WTC11 (cell line): Measurements from ENCODE around the gene ATP9A. TPM values are rescaled to one million over a fixed set of nuclear protein-coding genes. Genes with fewer than 3 reads are reported as not detected.

ENCODE experiments used
- ATAC-seq: fragments of 200-7000 bp; cut with Tn5 transposase; 2 replicates; pipeline ENCODE4 v1.10.0; 2021; ENCODE audit warnings: mild to moderate bottlenecking, moderate library complexity
- CTCF ChIA-PET: fragments of 300-600 bp; sonication (Branson Sonifier 250); formaldehyde crosslinking; loops from one replicate; lab custom pipeline; 2021; ENCODE audit warnings: antibody characterized with exemption; lab: Charles Lee
- POLR2A ChIA-PET: fragments of 350-600 bp; sonication (Branson Sonifier 250); formaldehyde crosslinking; loops from one replicate; lab custom pipeline; 2021; ENCODE audit warnings: antibody characterized with exemption; lab: Charles Lee
- DNase-seq: peaks from one replicate; pipeline ENCODE4 v3.0.0; 2021; ENCODE audit warnings: low spot score
- H3K27ac Mint-ChIP-seq: 2 replicates; pipeline ENCODE4 v1.8.0; 2021; ENCODE audit warnings: mixed read lengths
- H3K27me3 Mint-ChIP-seq: 2 replicates; pipeline ENCODE4 v1.8.0; 2021; ENCODE audit warnings: low read depth, mild to moderate bottlenecking, moderate library complexity, mixed read lengths
- H3K36me3 Mint-ChIP-seq: 2 replicates; pipeline ENCODE4 v1.8.0; 2021; ENCODE audit warnings: mixed read lengths
- H3K4me1 Mint-ChIP-seq: 2 replicates; pipeline ENCODE4 v1.8.0; 2022; ENCODE audit warnings: mixed read lengths
- H3K4me3 Mint-ChIP-seq: 2 replicates; pipeline ENCODE4 v1.8.0; 2021; ENCODE audit warnings: mild to moderate bottlenecking, moderate library complexity, mixed read lengths
- H3K9me3 Mint-ChIP-seq: 2 replicates; pipeline ENCODE4 v1.8.0; 2021; ENCODE audit warnings: mixed read lengths
- ARID4B ChIP-seq: sonication (generic); formaldehyde crosslinking; IDR thresholded peaks from 2 replicates; pipeline ENCODE4 v1.8.0; 2023; ENCODE audit warnings: missing genetic modification reagents, mild to moderate bottlenecking, borderline replicate concordance
- ATF1 ChIP-seq: sonication (generic); formaldehyde crosslinking; IDR thresholded peaks from 2 replicates; pipeline ENCODE4 v1.8.1; 2023; ENCODE audit warnings: mild to moderate bottlenecking, moderate library complexity, missing genetic modification reagents
- GABPB1 ChIP-seq: sonication (generic); formaldehyde crosslinking; IDR thresholded peaks from 2 replicates; pipeline ENCODE4 v1.8.1; 2023; ENCODE audit warnings: mild to moderate bottlenecking, missing genetic modification reagents
- MYBL2 ChIP-seq: sonication (generic); formaldehyde crosslinking; IDR thresholded peaks from 2 replicates; pipeline ENCODE4 v1.8.1; 2023; ENCODE audit warnings: mild to moderate bottlenecking, moderate library complexity, missing genetic modification reagents
- NFE2L1 ChIP-seq: sonication (generic); formaldehyde crosslinking; IDR thresholded peaks from 2 replicates; pipeline ENCODE4 v1.8.1; 2023; ENCODE audit warnings: missing genetic modification reagents
- SMAD4 ChIP-seq: sonication (generic); formaldehyde crosslinking; IDR thresholded peaks from 2 replicates; pipeline ENCODE4 v1.8.0; 2022; ENCODE audit warnings: mild to moderate bottlenecking, missing genetic modification reagents
- SOX15 ChIP-seq: fragments of 250-450 bp; sonication (Bioruptor Pico); IDR thresholded peaks from 2 replicates; pipeline ENCODE4 v1.9.0; 2021; ENCODE audit warnings: mild to moderate bottlenecking
- TEAD1 ChIP-seq: sonication (generic); formaldehyde crosslinking; IDR thresholded peaks from 2 replicates; pipeline ENCODE4 v1.8.0; 2022; ENCODE audit warnings: mild to moderate bottlenecking, missing genetic modification reagents
- ZNF232 ChIP-seq: sonication (generic); formaldehyde crosslinking; IDR thresholded peaks from 2 replicates; pipeline ENCODE4 v1.8.0; 2022; ENCODE audit warnings: mild to moderate bottlenecking, missing genetic modification reagents
- ZNF317 ChIP-seq: sonication (generic); formaldehyde crosslinking; IDR thresholded peaks from 2 replicates; pipeline ENCODE4 v1.8.1; 2023; ENCODE audit warnings: low read depth, mild to moderate bottlenecking, moderate library complexity, missing genetic modification reagents, borderline replicate concordance
- ZNF416 ChIP-seq: fragments of 250-450 bp; sonication (Bioruptor Pico); IDR thresholded peaks from 2 replicates; pipeline ENCODE4 v1.9.0; 2021; ENCODE audit warnings: mild to moderate bottlenecking, inconsistent platforms
- ZNF512 ChIP-seq: sonication (generic); formaldehyde crosslinking; IDR thresholded peaks from 2 replicates; pipeline ENCODE4 v1.8.1; 2022; ENCODE audit warnings: missing genetic modification reagents, borderline replicate concordance
- total RNA-seq: library from RNA; stranded (reverse); gene quantifications from 3 replicates; pipeline ENCODE4 v1.2.3, GENCODE V29; 2021
- TF ChIP-seq, protein P1 (sequence below): sonication (generic); formaldehyde crosslinking; IDR thresholded peaks from 2 replicates; pipeline ENCODE4 v1.8.1; 2022; ENCODE audit warnings: mild to moderate bottlenecking, missing genetic modification reagents, moderate library complexity, borderline replicate concordance
- TF ChIP-seq, protein P2 (sequence below): sonication (generic); formaldehyde crosslinking; conservative IDR thresholded peaks from 2 replicates; pipeline ENCODE4 v1.8.1; 2022; ENCODE audit warnings: mild to moderate bottlenecking, missing genetic modification reagents

Gene ATP9A
- total RNA-seq, 1 experiment from 2014 or later = 5.0 TPM

DNA sequence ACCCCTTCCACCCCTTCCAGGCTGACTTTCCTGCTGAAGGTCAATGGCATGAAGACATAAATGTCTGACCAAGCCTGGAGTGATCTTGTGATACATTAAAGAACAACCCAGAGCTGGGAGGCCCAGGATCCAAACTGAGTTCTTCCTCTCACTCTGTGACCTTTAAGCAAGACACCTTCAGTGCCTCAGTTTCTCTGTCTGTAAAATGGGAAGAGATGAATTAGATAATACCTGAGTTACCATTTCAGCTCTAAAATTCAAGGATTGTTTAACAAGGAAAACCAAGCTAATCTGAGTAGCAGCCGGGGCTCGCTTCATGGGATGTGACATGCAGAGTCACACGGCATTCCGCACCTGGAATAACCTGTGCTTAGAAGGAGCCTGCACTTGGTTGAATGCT, 218.7 kb downstream of the ATP9A start:
- DNase-seq (no peak), ATAC-seq (no peak)
- ChIA-PET POLR2A (no interaction called here), CTCF (interaction anchor here (1.8 kb wide), 1 partner anchor 164 kb away, joined by 5 read pairs; no protein-coding TSS in a partner anchor)
- peaks cover 10% of the 10 kb centered on the region for H3K4me1 Mint-ChIP-seq
- no peak for TF ChIP-seq ZNF416
- no peak for TF ChIP-seq ATF1 (CRISPR knock-in tag)
- TF ChIP-seq ARID4B (CRISPR knock-in tag) = no peak
- TF ChIP-seq MYBL2 (CRISPR knock-in tag) = no peak
- no peak for TF ChIP-seq TEAD1 (CRISPR knock-in tag)
- TF ChIP-seq ZNF317 (CRISPR knock-in tag) = no peak
- TF ChIP-seq, protein P1, sequence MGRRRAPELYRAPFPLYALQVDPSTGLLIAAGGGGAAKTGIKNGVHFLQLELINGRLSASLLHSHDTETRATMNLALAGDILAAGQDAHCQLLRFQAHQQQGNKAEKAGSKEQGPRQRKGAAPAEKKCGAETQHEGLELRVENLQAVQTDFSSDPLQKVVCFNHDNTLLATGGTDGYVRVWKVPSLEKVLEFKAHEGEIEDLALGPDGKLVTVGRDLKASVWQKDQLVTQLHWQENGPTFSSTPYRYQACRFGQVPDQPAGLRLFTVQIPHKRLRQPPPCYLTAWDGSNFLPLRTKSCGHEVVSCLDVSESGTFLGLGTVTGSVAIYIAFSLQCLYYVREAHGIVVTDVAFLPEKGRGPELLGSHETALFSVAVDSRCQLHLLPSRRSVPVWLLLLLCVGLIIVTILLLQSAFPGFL (CRISPR knock-in tag) = no peak
- no peak for TF ChIP-seq ZNF512 (CRISPR knock-in tag)
- no peak for TF ChIP-seq NFE2L1
- peaks cover 52% of the 10 kb centered on the region for H3K27me3 Mint-ChIP-seq
- H3K4me3 Mint-ChIP-seq = no peak overlapping the region
- H3K9me3 Mint-ChIP-seq = no peaks in the 10 kb centered on the region
- no peak overlapping the region for H3K27ac Mint-ChIP-seq
- H3K36me3 Mint-ChIP-seq = no peaks in the 10 kb centered on the region

GRCh38 chr20:51547951-51548350, 220.2 kb downstream of the ATP9A start:
- Mint-ChIP-seq H3K27me3 (peaks cover 65% of the 10 kb centered on the region), H3K27ac (no peak overlapping the region), H3K9me3 (no peaks in the 10 kb centered on the region), H3K4me1 (peaks cover 11% of the 10 kb centered on the region), H3K4me3 (no peak overlapping the region), H3K36me3 (no peaks in the 10 kb centered on the region)
- DNase-seq (no peak), ATAC-seq (no peak)
- POLR2A ChIA-PET = no interaction called here
- TF ChIP-seq, protein P2, sequence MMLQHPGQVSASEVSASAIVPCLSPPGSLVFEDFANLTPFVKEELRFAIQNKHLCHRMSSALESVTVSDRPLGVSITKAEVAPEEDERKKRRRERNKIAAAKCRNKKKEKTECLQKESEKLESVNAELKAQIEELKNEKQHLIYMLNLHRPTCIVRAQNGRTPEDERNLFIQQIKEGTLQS (CRISPR knock-in tag) = no peak
- TF ChIP-seq SOX15 (CRISPR knock-in tag) (no peak), ZNF317 (CRISPR knock-in tag) (no peak), ZNF232 (CRISPR knock-in tag) (no peak), GABPB1 (CRISPR knock-in tag) (no peak), SMAD4 (CRISPR knock-in tag) (no peak)
- CTCF ChIA-PET = interaction anchor here (1.1 to 1.2 kb wide), 2 partner anchors 14 to 47 kb away, joined by 3 to 4 read pairs; no protein-coding TSS in a partner anchor

Other genes starting within 250 kb of the ATP9A start
- 1.7 to 3.0 TPM (median 2.3 TPM) in 3 replicates for gene NFATC2, start 225.7 kb downstream of the ATP9A start, total RNA-seq
- gene SALL4, start 34.1 kb upstream of the ATP9A start, total RNA-seq = 156 to 204 TPM (median 203 TPM) in 3 replicates